ENCODE measurements around the gene RNF130.
"Not testable (repeated sequence)": the region's sequence is repeated elsewhere in the genome, so short reads cannot be mapped to it uniquely, and the experiment has no call there.

The RNF130 gene

DNA sequence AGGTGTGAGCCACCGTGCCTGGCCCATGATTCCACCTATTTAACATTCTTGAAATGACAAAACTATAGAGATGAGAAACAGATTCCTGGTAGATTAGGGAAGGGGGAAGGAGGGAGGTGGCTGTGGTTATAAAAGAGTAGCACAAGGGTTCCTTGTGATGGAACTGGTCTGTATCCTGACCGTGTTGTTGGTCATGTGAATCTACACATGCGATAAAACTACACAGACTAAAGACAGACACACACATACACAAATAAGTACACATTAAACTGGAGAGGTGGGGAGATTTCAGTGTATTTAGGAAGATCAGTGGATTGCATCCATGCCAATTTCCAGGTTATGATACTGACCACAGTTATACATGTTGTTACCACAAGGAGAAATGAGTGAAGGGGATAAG lies 60.9 kb downstream of the RNF130 start:
- no peak for DNase-seq

DNA sequence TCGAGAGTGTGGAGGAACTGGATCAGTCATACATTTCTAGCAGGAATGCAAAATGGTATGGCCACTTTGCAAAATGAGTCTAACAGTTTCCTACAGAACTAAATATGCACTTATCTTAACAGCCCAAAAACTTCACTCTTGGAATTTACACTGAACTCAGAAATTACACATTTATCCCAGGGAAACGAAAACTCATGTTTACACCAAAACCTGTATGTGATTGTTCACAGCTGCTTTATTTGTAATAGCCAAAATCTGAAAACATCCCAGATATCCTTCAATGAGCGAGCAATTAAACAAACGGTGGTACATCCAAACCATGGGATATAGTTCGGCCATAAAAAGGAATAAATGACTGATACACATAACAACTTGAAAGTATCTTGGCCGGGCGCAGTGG lies 62.0 kb downstream of the RNF130 start:
- no peak for DNase-seq

GRCh38 chr5:180008433-180008832 lies 63.1 kb downstream of the RNF130 start:
- DNase-seq: no peak

DNA sequence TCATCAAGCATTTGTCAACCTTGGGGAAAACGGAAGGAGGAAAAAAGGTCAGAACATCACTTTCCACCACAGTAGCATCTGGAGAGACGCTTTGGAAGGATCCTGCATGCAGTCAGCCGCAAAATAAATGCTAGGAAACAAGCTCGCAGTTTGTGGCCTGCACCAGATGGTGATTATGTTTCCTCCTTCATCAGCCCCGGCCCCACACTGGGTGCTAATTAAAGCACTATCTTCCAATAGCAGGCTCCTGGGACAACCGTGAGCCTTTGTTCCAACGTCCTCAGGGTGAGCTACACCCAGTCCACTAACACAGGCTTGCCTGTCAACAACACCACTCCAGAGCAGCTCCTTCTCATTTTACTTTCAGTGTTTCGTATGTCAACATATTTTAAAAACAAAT lies 64.0 kb downstream of the RNF130 start:
- peak; percentile 31 for DNase-seq

GRCh38 chr5:180006141-180006540 lies 65.4 kb downstream of the RNF130 start:
- no peak for DNase-seq

DNA sequence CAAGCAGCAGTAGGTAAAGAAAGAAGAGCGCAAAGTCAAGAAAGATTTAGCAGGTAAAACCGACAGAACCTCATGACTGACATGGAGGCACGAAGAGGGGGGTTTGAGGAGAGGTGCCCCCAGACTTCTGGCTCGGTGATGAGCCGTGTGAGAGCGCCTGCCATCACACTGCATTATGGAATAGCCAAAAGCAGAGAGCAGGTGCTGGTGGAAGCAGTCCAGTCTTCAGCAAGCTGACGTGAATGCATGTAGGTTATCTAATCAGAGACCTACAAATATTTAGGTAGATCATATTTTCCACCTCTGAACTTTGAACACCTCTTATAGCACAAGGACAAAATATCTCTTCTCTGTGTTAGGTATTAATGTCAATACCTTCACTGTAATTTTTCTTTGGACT lies 68.4 kb downstream of the RNF130 start:
- DNase-seq: no peak

GRCh38 chr5:180001742-180002141 lies 69.8 kb downstream of the RNF130 start:
- DNase-seq: no peak

GRCh38 chr5:180001136-180001535 lies 70.4 kb downstream of the RNF130 start:
- DNase-seq: no peak

DNA sequence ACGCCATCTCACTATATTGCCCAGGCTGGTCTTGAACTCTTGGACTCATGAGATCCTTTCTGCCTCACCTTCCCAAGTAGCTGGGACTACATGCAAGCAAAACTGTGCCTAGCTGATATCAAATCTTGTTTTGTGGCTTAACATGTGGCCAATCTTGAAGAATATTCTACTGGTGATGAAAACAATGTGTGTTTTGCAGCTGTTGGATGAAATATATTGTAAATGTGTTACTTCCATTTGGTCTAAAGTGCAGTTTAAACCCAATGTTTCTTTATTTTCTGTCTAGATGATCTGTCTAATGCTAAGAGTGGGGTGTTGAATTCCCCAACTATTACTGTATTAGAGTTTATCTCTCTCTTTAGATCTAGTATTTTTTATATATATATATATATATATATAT lies 73.1 kb downstream of the RNF130 start:
- DNase-seq: no peak

DNA sequence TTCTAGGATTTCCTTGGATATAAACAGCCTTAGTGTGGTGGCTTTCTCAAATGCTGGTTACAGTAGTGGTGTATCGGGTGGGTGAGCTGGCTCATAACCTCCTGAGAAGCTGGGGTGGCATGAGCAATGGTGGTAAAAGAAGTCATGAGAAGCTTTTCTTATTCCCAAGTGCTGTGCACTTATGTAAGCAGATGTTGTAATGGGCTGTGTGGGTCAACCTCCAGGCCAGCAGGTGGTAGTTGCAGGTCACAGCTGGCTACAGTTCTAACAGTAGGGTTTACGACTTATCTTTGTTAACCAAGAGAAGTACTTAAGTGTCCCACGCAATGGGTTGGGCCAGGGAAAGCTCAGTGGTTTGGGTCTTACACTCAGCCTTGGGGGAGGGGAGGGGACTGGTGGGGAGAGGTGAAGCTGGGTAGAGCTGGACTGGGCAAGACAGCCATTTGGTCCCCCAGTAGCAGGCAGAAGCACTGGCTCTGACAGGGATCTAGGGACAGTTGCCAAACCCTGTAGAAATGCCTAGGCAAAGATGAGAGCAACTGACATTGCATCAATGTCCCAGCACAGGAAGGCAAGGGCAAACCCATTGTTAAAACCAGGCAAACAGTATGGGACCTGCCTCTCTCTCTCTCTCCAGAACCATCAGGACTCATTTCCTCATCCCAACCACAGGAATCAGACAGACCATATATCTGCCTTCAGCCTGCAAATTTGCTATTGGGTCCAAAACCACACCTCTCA lies 76.8 kb downstream of the RNF130 start:
- DNase-seq: no peak

GRCh38 chr5:179992855-179993254 lies 78.7 kb downstream of the RNF130 start:
- not testable (repeated sequence) for DNase-seq

- no peak for DNase-seq
These were observed 80.5 kb downstream of the RNF130 start for GRCh38 chr5:179991106-179991505.

- not testable (repeated sequence) for DNase-seq
These were observed 81.0 kb downstream of the RNF130 start for GRCh38 chr5:179990525-179990924.

DNA sequence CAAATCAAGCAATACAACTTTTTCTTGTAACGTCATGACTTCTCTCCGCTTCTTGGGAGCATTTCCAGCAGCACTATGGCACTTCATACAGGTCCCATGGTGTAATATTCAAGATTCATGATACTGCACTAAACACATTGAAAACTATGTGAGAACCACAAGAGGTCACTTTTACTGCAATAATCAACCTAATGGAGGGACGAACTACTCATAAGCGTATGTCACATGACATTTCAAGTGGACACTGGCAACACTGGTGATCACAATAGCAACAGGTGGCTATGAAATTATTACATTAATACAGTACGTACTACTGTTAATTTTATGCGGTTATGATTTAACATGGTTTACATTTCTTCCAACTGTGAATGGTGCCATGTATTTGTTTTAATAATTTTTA lies 85.2 kb downstream of the RNF130 start:
- no peak for DNase-seq

DNA sequence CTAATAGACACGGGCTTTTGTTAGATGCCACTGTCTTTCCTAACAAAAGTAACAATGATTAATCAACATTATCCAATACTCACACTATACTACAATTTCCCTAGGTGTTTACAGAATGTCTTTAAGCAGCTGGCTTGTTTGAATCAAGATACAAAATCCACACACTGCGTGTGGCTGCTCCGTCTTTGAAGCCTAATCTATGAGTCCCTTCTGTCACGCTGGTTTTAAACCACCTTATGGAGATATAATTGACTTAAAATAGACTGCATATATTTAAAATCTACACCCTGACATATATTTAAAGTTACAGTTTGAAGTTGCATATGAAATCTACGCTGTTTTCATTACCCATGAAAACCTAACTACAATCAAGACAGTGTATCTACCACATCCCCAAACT lies 89.9 kb downstream of the RNF130 start:
- no peak for DNase-seq

GRCh38 chr5:179980767-179981166 lies 90.8 kb downstream of the RNF130 start:
- DNase-seq: no peak

DNA sequence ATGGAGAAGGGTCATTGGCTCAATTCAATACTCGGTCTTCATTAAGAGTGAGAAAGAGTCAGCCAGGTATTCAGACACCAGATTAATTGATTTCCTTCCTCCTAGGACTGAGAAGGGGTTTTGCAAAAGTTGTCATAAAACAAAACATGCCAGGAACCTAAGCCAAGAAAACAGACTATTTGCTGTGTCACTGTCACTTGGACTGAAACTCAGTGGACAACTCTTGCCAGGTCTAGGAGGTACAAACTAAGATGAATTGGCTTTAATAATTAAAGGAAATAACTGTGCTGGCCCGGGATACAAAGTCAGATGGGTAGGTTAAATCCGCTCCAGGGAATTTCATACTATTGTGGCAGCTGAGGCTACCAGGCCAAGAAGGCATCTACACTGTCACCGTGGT lies 92.8 kb downstream of the RNF130 start:
- DNase-seq: no peak

- DNase-seq: no peak
These were observed 95.8 kb downstream of the RNF130 start for GRCh38 chr5:179975713-179976134.

GRCh38 chr5:179974946-179975712 lies 96.4 kb downstream of the RNF130 start:
- no peak for DNase-seq

GRCh38 chr5:179974246-179974945 lies 97.2 kb downstream of the RNF130 start:
- DNase-seq: no peak

DNA sequence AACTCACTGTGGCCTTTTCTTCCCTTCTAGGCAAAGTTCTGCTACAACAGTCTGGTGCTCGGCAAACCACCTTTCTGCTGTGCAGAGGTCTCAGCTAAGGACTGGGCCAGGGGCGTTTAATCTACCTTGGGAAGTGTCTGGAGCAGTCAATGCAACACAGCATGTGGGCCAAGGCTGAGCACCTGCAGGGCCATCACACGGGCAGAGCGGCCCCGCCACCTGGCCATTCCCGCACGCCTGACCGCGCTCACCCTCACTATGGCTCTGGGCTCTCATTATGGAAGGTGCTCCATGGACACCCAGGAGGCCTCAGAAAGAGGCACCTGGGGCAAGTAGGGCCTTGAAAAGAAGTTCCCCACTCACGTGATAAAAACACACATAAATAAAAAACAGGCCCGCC lies 98.2 kb downstream of the RNF130 start:
- DNase-seq: no peak

GRCh38 chr5:179969110-179969509 lies 102.4 kb downstream of the RNF130 start:
- DNase-seq: no peak

GRCh38 chr5:179967489-179967888 lies 104.1 kb downstream of the RNF130 start:
- DNase-seq: no peak

- no peak for DNase-seq
These were observed 107.5 kb downstream of the RNF130 start for GRCh38 chr5:179964015-179964414.

Data from NCI-H2107 (cell line).